PC-9 (cell line): ENCODE results near the gene BEND3. TPM values are rescaled to one million over a fixed set of nuclear protein-coding genes. Genes with fewer than 3 reads are reported as not detected.

Experiments used
- BruUV-seq: library from RNA; stranded (reverse); fragments of 400-500 nt; replicated peaks from 2 replicates; lab custom pipeline; 2021; lab: Mats Ljungman, UMichigan
- CTCF ChIA-PET: fragments of 300-600 bp; sonication (Branson Sonifier 250); formaldehyde crosslinking; loops from one replicate; lab custom pipeline; 2022; ENCODE audit warnings: antibody characterized with exemption; lab: Charles Lee
- POLR2A ChIA-PET: fragments of 300-600 bp; sonication (Branson Sonifier 250); formaldehyde crosslinking; loops from one replicate; lab custom pipeline; 2022; ENCODE audit warnings: antibody characterized with exemption; ENCODE audit not compliant: unreplicated experiment; lab: Charles Lee
- DNase-seq, 2 experiments: peaks; one replicate each; pipeline versions ENCODE4 v3.0.0 to v3.0.0-alpha.2; 2015 to 2022; ENCODE audit warnings: mixed read lengths in 1 of 2
- H2AFZ ChIP-seq: fragments of 200-600 bp; sonication (generic); 2 replicates; pipeline ENCODE4 v1.8.1; 2017; ENCODE audit warnings: antibody characterized with exemption
- H3F3A ChIP-seq: fragments of 200-600 bp; sonication (generic); 2 replicates; pipeline ENCODE4 v1.8.1; 2017; ENCODE audit warnings: antibody characterized with exemption, mild to moderate bottlenecking, low read depth; ENCODE audit not compliant: insufficient read depth
- H3K27ac ChIP-seq: fragments of 200-600 bp; sonication (generic); 2 replicates; pipeline ENCODE4 v1.6.1; 2016; ENCODE audit warnings: mixed run types
- H3K27me3 ChIP-seq: fragments of 200-600 bp; sonication (generic); 2 replicates; pipeline ENCODE4 v1.6.1; 2016; ENCODE audit warnings: low read depth, mixed run types; ENCODE audit not compliant: insufficient read depth
- H3K36me3 ChIP-seq: fragments of 200-600 bp; sonication (generic); 2 replicates; pipeline ENCODE4 v1.6.1; 2016; ENCODE audit warnings: low read depth, mixed run types
- H3K4me1 ChIP-seq: fragments of 200-600 bp; sonication (generic); replicated peaks from 2 replicates; pipeline ENCODE4 v1.6.1; 2016; ENCODE audit warnings: mixed run types; ENCODE audit not compliant: insufficient read depth
- H3K4me2 ChIP-seq: fragments of 200-600 bp; sonication (generic); 2 replicates; pipeline ENCODE4 v1.6.1; 2017; ENCODE audit warnings: mixed run types
- H3K4me3 ChIP-seq: fragments of 200-600 bp; sonication (generic); 2 replicates; pipeline ENCODE4 v1.6.1; 2016; ENCODE audit warnings: mixed run types
- H3K79me2 ChIP-seq: fragments of 200-600 bp; sonication (generic); 2 replicates; pipeline ENCODE4 v1.6.1; 2017; ENCODE audit warnings: low read depth, mixed run types
- H3K9me2 ChIP-seq: fragments of 200-600 bp; sonication (generic); 2 replicates; pipeline ENCODE4 v1.8.1; 2017; ENCODE audit warnings: mild to moderate bottlenecking; ENCODE audit not compliant: insufficient read depth
- H3K9me3 ChIP-seq: fragments of 200-600 bp; sonication (generic); 2 replicates; pipeline ENCODE4 v1.8.1; 2016; ENCODE audit warnings: low read depth; ENCODE audit not compliant: insufficient read depth
- H4K20me1 ChIP-seq: fragments of 200-600 bp; sonication (generic); 2 replicates; pipeline ENCODE4 v1.8.1; 2017; ENCODE audit not compliant: insufficient read depth
- EZH2 ChIP-seq: fragments of 200-600 bp; sonication (generic); IDR thresholded peaks from 2 replicates; pipeline ENCODE4 v1.8.0; 2017; ENCODE audit warnings: antibody characterized with exemption, low read depth
- intact Hi-C: fragments of 100-400 bp; cut with micrococcal nuclease; formaldehyde crosslinking; loops from one replicate; pipeline ENCODE4 v1.10.0; 2022; ENCODE audit not compliant: unreplicated experiment
- total RNA-seq: library from RNA; stranded (reverse); gene quantifications from 2 replicates; pipeline ENCODE4 v1.2.3, GENCODE V29; 2021
- TF ChIP-seq, protein P1 (sequence below): fragments of 200-600 bp; sonication (generic); conservative IDR thresholded peaks from 2 replicates; pipeline ENCODE4 v1.6.1; 2017; ENCODE audit warnings: mixed run types, antibody characterized with exemption, mild to moderate bottlenecking, moderate library complexity

The BEND3 gene
- total RNA-seq, 1 experiment from 2014 or later, result 3.4 TPM

DNA sequence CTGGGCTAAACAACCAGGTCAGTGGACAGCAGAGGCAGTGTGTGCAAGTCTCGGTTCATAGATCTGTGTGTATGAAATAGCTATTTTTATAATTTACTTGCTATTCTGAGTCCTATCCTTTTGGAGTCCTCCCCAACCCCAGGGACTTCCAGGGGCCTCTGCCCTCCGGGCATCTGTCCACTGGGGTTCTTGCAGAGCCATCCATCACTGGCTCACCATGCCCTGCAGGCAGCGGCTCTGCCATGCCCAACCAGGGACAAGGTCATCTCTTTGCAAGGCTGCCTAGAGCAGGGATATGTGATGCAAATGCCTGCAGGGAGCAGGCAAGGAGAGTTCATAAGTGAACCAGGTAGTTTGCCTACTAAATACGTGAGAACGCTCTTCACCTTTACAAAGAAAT is 10.5 kb upstream of the BEND3 start:
- Histone ChIP-seq H3K9me3 (no peaks in the 10 kb centered on the region), H3K4me2 (no peak overlapping the region), H3K27me3 (no peaks in the 10 kb centered on the region), H4K20me1 (no peaks in the 10 kb centered on the region), H3K4me1 (no peaks in the 10 kb centered on the region), H2AFZ (no peak overlapping the region), H3K79me2 (no peaks in the 10 kb centered on the region), H3K36me3 (no peaks in the 10 kb centered on the region), H3F3A (0 out of 2 replicates have a peak, but pooled peaks cover 4% of the 10 kb centered on the region), H3K27ac (no peak overlapping the region), H3K9me2 (no peaks in the 10 kb centered on the region), H3K4me3 (no peak overlapping the region)
- intact Hi-C loops, result no loop called here
- POLR2A ChIA-PET, result no interaction called here
- BruUV-seq, result no TSS peak
- no peak for TF ChIP-seq EZH2
- TF ChIP-seq, protein P1, sequence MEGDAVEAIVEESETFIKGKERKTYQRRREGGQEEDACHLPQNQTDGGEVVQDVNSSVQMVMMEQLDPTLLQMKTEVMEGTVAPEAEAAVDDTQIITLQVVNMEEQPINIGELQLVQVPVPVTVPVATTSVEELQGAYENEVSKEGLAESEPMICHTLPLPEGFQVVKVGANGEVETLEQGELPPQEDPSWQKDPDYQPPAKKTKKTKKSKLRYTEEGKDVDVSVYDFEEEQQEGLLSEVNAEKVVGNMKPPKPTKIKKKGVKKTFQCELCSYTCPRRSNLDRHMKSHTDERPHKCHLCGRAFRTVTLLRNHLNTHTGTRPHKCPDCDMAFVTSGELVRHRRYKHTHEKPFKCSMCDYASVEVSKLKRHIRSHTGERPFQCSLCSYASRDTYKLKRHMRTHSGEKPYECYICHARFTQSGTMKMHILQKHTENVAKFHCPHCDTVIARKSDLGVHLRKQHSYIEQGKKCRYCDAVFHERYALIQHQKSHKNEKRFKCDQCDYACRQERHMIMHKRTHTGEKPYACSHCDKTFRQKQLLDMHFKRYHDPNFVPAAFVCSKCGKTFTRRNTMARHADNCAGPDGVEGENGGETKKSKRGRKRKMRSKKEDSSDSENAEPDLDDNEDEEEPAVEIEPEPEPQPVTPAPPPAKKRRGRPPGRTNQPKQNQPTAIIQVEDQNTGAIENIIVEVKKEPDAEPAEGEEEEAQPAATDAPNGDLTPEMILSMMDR, result no peak
- DNase-seq, result no peak
- CTCF ChIA-PET, result interaction anchor here (0.7 kb wide), 1 partner anchor 1403 kb away, joined by 4 read pairs; no protein-coding TSS in a partner anchor

GRCh38 chr6:107124934-107125348 is 9.6 kb upstream of the BEND3 start:
- Histone ChIP-seq H3K4me1 (no peaks in the 10 kb centered on the region), H3K27me3 (no peaks in the 10 kb centered on the region), H3F3A (0 out of 2 replicates have a peak, but pooled peaks cover 4% of the 10 kb centered on the region), H4K20me1 (no peaks in the 10 kb centered on the region), H3K4me2 (no peak overlapping the region), H3K79me2 (no peaks in the 10 kb centered on the region), H3K36me3 (no peaks in the 10 kb centered on the region), H3K4me3 (no peak overlapping the region), H3K27ac (no peak overlapping the region), H2AFZ (no peak overlapping the region), H3K9me3 (no peaks in the 10 kb centered on the region), H3K9me2 (no peaks in the 10 kb centered on the region)
- ChIA-PET CTCF (no interaction called here), POLR2A (no interaction called here)
- no peak for TF ChIP-seq EZH2
- TF ChIP-seq, protein P1, result no peak
- intact Hi-C loops, result no loop called here
- DNase-seq, result no peak
- no TSS peak for BruUV-seq

GRCh38 chr6:107123501-107123900 is 8.2 kb upstream of the BEND3 start:
- Histone ChIP-seq H3K79me2 (no peaks in the 10 kb centered on the region), H3K4me1 (no peaks in the 10 kb centered on the region), H3K9me2 (no peaks in the 10 kb centered on the region), H3K27ac (no peak overlapping the region), H3K9me3 (no peaks in the 10 kb centered on the region), H4K20me1 (no peaks in the 10 kb centered on the region), H3K4me2 (no peak overlapping the region), H2AFZ (no peak overlapping the region), H3K27me3 (no peaks in the 10 kb centered on the region), H3K4me3 (no peak overlapping the region), H3K36me3 (no peaks in the 10 kb centered on the region), H3F3A (0 out of 2 replicates have a peak, but pooled peaks cover 4% of the 10 kb centered on the region)
- ChIA-PET POLR2A (interaction anchor here (0.5 kb wide), 1 partner anchor 1336 kb away, joined by 4 read pairs; no protein-coding TSS in a partner anchor), CTCF (no interaction called here)
- no peak for DNase-seq
- no TSS peak for BruUV-seq
- TF ChIP-seq EZH2, result no peak
- TF ChIP-seq, protein P1, result no peak
- intact Hi-C loops, result no loop called here
